ENCODE measurements around the gene WDR31. TPM values are rescaled to one million over a fixed set of nuclear protein-coding genes. Genes with fewer than 3 reads are reported as not detected.

The WDR31 gene
- polyA plus RNA-seq, 1 experiment, result 0.97 TPM

DNA sequence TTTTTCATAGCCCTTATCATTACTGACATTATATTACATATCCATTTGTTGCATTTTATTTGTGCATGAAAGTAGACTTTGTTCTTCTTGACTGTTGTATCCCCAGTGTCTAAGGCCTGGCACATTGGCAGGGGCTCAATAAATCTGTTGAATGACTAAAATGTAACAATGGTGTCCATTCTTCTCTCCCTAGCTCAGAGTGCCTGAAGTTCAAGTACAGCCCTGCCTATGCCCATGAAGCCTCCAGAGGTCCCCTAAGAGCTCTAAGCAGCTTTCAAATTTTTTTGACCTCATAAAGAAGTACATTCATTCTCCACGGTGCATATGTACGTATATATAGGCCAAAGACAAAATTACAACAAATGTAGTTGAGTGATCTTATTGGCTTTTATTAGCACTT, 5.1 kb upstream of the WDR31 start:
- no peak for TF ChIP-seq CTCF (IDR thresholded peaks at IDR 0.05; ENCODE audit: low read depth, low read length)
- DNase-seq (ENCODE audit: low read depth, low spot score), result no peak
- Histone ChIP-seq H3K4me3 (ENCODE audit: low read depth, low read length) (no peak overlapping the region), H3K9me3 (ENCODE audit: control insufficient read depth, insufficient read depth, low read length) (no peaks in the 10 kb centered on the region), H3K27me3 (ENCODE audit: control insufficient read depth, insufficient read depth, low read length) (peaks cover 23% of the 10 kb centered on the region), H3K27ac (ENCODE audit: low read depth, low read length) (no peak overlapping the region)
- CTCF ChIA-PET, result interaction anchor here (0.6 to 1.6 kb wide), 2 partner anchors 37 to 70 kb away, joined by 3 to 7 read pairs; partner anchors contain the start of genes CDC26 and PRPF4
- POLR2A ChIA-PET, result no interaction called here

GRCh38 chr9:113343732-113344231, 3.7 kb upstream of the WDR31 start:
- DNase-seq (ENCODE audit: low read depth, low spot score), result no peak
- Histone ChIP-seq H3K9me3 (ENCODE audit: control insufficient read depth, insufficient read depth, low read length) (no peaks in the 10 kb centered on the region), H3K4me3 (ENCODE audit: low read depth, low read length) (no peak overlapping the region), H3K27ac (ENCODE audit: low read depth, low read length) (no peak overlapping the region), H3K27me3 (ENCODE audit: control insufficient read depth, insufficient read depth, low read length) (peaks cover 13% of the 10 kb centered on the region)
- ChIA-PET POLR2A (no interaction called here), CTCF (no interaction called here)
- no peak for TF ChIP-seq CTCF (IDR thresholded peaks at IDR 0.05; ENCODE audit: low read depth, low read length)

GRCh38 chr9:113341712-113342410, 1.8 kb upstream of the WDR31 start:
- no peaks in the 10 kb centered on the region for H3K9me3 ChIP-seq (ENCODE audit: control insufficient read depth, insufficient read depth, low read length)
- H3K4me3 ChIP-seq (ENCODE audit: low read depth, low read length), result no peak overlapping the region
- POLR2A ChIA-PET, result no interaction called here
- no peak for DNase-seq (ENCODE audit: low read depth, low spot score)
- CTCF ChIA-PET, result interaction anchor here (1.3 kb wide), 1 partner anchor 59 kb away, joined by 4 read pairs; the partner anchor contains the start of gene ALAD
- no peaks in the 10 kb centered on the region for H3K27me3 ChIP-seq (ENCODE audit: control insufficient read depth, insufficient read depth, low read length)
- TF ChIP-seq CTCF (IDR thresholded peaks at IDR 0.05; ENCODE audit: low read depth, low read length), result no peak
- H3K27ac ChIP-seq (ENCODE audit: low read depth, low read length), result no peak overlapping the region

DNA sequence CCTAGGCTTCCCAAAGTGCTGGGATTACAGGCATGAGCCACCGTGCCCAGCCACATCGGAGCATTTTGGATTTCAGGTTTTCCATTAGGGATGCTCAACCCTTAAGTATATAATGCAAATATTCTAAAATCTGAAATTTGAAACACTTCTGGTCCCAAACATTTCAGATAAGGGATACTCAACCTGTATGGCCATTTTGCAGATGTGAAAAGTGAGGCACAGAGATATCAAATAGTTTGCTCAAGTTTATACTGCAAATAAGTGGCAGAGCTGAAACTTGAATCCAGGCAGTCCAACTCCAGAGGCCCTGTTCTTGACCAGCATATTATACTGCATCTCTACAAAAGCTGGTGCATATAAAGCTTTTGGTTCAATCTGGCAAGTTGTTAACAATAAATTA, 2.4 kb downstream of the WDR31 start:
- DNase-seq (ENCODE audit: low read depth, low spot score), result no peak
- POLR2A ChIA-PET, result no interaction called here
- H3K9me3 ChIP-seq (ENCODE audit: control insufficient read depth, insufficient read depth, low read length), result no peaks in the 10 kb centered on the region
- no peaks in the 10 kb centered on the region for H3K27me3 ChIP-seq (ENCODE audit: control insufficient read depth, insufficient read depth, low read length)
- H3K27ac ChIP-seq (ENCODE audit: low read depth, low read length), result no peak overlapping the region
- H3K4me3 ChIP-seq (ENCODE audit: low read depth, low read length), result no peak overlapping the region
- no peak for TF ChIP-seq CTCF (IDR thresholded peaks at IDR 0.05; ENCODE audit: low read depth, low read length)
- CTCF ChIA-PET, result no interaction called here

- DNase-seq (ENCODE audit: low read depth, low spot score), result no peak
- Histone ChIP-seq H3K9me3 (ENCODE audit: control insufficient read depth, insufficient read depth, low read length) (no peaks in the 10 kb centered on the region), H3K4me3 (ENCODE audit: low read depth, low read length) (no peak overlapping the region), H3K27me3 (ENCODE audit: control insufficient read depth, insufficient read depth, low read length) (no peaks in the 10 kb centered on the region), H3K27ac (ENCODE audit: low read depth, low read length) (no peak overlapping the region)
- POLR2A ChIA-PET, result no interaction called here
- TF ChIP-seq CTCF (IDR thresholded peaks at IDR 0.05; ENCODE audit: low read depth, low read length), result no peak
- CTCF ChIA-PET, result interaction anchor here (1.0 kb wide), 1 partner anchor 23 kb away, joined by 3 read pairs; no protein-coding TSS in a partner anchor
Observed at GRCh38 chr9:113331780-113332179, 8.3 kb downstream of the WDR31 start.

Measured in AG04450 (cell line).